ENCODE results near the gene POLD3. TPM values are rescaled to one million over a fixed set of nuclear protein-coding genes. Genes with fewer than 3 reads are reported as not detected.

Gene POLD3
- total RNA-seq, 1 experiment from 2014 or later: 76.5 TPM

DNA sequence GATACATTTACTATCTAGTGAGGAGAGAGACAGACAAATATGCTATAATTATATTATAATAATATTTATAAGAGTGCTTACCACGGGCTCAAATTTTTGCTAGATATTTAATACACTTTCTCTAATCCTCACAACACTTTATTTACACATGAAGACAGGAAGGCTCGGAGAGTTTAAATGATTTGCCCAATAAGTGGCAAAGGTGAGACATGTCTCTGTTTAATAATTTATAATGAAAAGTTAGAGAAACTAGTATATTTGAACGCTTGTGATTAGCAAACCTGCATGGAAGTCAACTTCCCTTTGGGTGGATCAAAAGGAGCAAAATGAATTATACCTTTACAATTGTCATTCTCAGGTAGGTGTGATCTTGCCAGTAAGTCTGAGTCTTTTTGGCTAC is 55.4 kb downstream of the POLD3 start:
- intact Hi-C loops (cut with micrococcal nuclease; ENCODE audit: unreplicated experiment): no loop called here
- Histone ChIP-seq H3K27me3 (replicated peaks; ENCODE audit: insufficient read depth, low read depth, low read length, poor library complexity) (no peaks in the 10 kb centered on the region), H3K4me1 (ENCODE audit: insufficient read depth, low read length, poor library complexity, severe bottlenecking) (no peaks in the 10 kb centered on the region), H3K36me3 (ENCODE audit: insufficient read depth, low read length, poor library complexity, severe bottlenecking) (peaks cover 31% of the 10 kb centered on the region), H3K9me3 (ENCODE audit: low read depth, low read length, poor library complexity, severe bottlenecking) (no peaks in the 10 kb centered on the region), H3K27ac (ENCODE audit: low read depth, low read length, poor library complexity, severe bottlenecking) (no peak overlapping the region), H3K4me3 (ENCODE audit: low read depth, low read length, poor library complexity, severe bottlenecking) (no peak overlapping the region)
- POLR2A ChIA-PET (ENCODE audit: low non-redundant PET): no interaction called here
- no peak for DNase-seq (ENCODE audit: low spot score)
- no TSS peak for BruUV-seq (replicated peaks)
- CTCF ChIA-PET: no interaction called here
- TF ChIP-seq, protein P1, sequence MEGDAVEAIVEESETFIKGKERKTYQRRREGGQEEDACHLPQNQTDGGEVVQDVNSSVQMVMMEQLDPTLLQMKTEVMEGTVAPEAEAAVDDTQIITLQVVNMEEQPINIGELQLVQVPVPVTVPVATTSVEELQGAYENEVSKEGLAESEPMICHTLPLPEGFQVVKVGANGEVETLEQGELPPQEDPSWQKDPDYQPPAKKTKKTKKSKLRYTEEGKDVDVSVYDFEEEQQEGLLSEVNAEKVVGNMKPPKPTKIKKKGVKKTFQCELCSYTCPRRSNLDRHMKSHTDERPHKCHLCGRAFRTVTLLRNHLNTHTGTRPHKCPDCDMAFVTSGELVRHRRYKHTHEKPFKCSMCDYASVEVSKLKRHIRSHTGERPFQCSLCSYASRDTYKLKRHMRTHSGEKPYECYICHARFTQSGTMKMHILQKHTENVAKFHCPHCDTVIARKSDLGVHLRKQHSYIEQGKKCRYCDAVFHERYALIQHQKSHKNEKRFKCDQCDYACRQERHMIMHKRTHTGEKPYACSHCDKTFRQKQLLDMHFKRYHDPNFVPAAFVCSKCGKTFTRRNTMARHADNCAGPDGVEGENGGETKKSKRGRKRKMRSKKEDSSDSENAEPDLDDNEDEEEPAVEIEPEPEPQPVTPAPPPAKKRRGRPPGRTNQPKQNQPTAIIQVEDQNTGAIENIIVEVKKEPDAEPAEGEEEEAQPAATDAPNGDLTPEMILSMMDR (conservative IDR thresholded peaks at IDR 0.05; ENCODE audit: low read depth, low read length): no peak
- no peak for TF ChIP-seq EZH2 (IDR thresholded peaks at IDR 0.05; ENCODE audit: borderline replicate concordance, low read depth, low read length, poor library complexity, severe bottlenecking)

DNA sequence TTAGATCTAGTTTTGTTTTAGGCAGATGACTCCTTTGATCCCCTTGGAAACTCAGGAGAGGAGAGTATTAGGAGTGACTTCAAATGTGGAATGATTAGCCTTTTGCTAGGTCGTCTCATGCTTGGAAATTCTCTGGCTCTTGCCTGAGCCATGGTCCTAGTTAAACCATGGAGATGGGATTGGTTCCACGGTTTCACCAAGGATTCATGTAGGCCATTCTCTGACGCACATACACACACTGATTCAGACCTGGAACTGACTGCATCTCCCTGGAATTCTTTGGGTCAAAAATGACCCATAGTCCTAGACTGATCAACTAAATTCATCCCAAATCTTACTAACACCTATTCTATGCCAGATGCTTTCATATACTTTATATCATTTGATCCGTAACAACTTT is 56.5 kb downstream of the POLD3 start:
- no peak for DNase-seq (ENCODE audit: low spot score)
- BruUV-seq (replicated peaks): no TSS peak
- CTCF ChIA-PET: no interaction called here
- TF ChIP-seq EZH2 (IDR thresholded peaks at IDR 0.05; ENCODE audit: borderline replicate concordance, low read depth, low read length, poor library complexity, severe bottlenecking): no peak
- TF ChIP-seq, protein P1 (conservative IDR thresholded peaks at IDR 0.05; ENCODE audit: low read depth, low read length): no peak
- Histone ChIP-seq H3K9me3 (ENCODE audit: low read depth, low read length, poor library complexity, severe bottlenecking) (no peaks in the 10 kb centered on the region), H3K27me3 (replicated peaks; ENCODE audit: insufficient read depth, low read depth, low read length, poor library complexity) (no peaks in the 10 kb centered on the region), H3K4me1 (ENCODE audit: insufficient read depth, low read length, poor library complexity, severe bottlenecking) (no peaks in the 10 kb centered on the region), H3K36me3 (ENCODE audit: insufficient read depth, low read length, poor library complexity, severe bottlenecking) (peaks cover 36% of the 10 kb centered on the region), H3K27ac (ENCODE audit: low read depth, low read length, poor library complexity, severe bottlenecking) (no peak overlapping the region), H3K4me3 (ENCODE audit: low read depth, low read length, poor library complexity, severe bottlenecking) (no peak overlapping the region)
- intact Hi-C loops (cut with micrococcal nuclease; ENCODE audit: unreplicated experiment): no loop called here
- POLR2A ChIA-PET (ENCODE audit: low non-redundant PET): no interaction called here

DNA sequence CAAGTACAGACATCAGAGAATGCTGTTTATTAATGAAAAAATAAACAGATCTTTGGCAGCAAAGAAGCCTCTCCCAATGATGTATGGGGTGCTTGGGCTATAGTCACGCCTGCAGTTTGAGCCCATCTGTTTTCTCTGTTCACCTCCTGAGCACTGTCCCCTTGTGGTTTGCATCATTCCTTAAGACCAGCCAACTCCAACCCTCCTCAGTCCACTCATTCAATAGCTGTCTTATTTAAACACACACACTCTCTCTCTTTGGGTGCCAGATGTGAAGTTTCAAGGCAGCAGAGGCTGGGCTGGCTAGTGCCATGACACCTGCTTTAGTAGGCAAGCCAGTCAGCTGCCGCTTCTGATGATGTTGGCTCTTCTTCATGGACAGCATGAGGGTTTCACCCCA is 58.1 kb downstream of the POLD3 start:
- peaks cover 30% of the 10 kb centered on the region for H3K36me3 ChIP-seq (ENCODE audit: insufficient read depth, low read length, poor library complexity, severe bottlenecking)
- H3K27ac ChIP-seq (ENCODE audit: low read depth, low read length, poor library complexity, severe bottlenecking): no peak overlapping the region
- H3K9me3 ChIP-seq (ENCODE audit: low read depth, low read length, poor library complexity, severe bottlenecking): no peaks in the 10 kb centered on the region
- no peak overlapping the region for H3K4me3 ChIP-seq (ENCODE audit: low read depth, low read length, poor library complexity, severe bottlenecking)
- no peaks in the 10 kb centered on the region for H3K27me3 ChIP-seq (replicated peaks; ENCODE audit: insufficient read depth, low read depth, low read length, poor library complexity)
- H3K4me1 ChIP-seq (ENCODE audit: insufficient read depth, low read length, poor library complexity, severe bottlenecking): no peaks in the 10 kb centered on the region
- TF ChIP-seq, protein P1 (conservative IDR thresholded peaks at IDR 0.05; ENCODE audit: low read depth, low read length): no peak
- no peak for TF ChIP-seq EZH2 (IDR thresholded peaks at IDR 0.05; ENCODE audit: borderline replicate concordance, low read depth, low read length, poor library complexity, severe bottlenecking)
- ChIA-PET POLR2A (ENCODE audit: low non-redundant PET) (no interaction called here), CTCF (no interaction called here)
- no peak for DNase-seq (ENCODE audit: low spot score)
- no TSS peak for BruUV-seq (replicated peaks)
- intact Hi-C loops (cut with micrococcal nuclease; ENCODE audit: unreplicated experiment): no loop called here
